H1 (cell line): Measurements from ENCODE around the gene OR8I2. TPM values are rescaled to one million over a fixed set of nuclear protein-coding genes. Genes with fewer than 3 reads are reported as not detected.

Source experiments
- CTCF ChIA-PET: fragments of 300-600 bp; sonication (Branson Sonifier 250); formaldehyde crosslinking; loops from one replicate; lab custom pipeline; 2021; ENCODE audit not compliant: partially characterized antibody; lab: Charles Lee
- POLR2A ChIA-PET: fragments of 300-600 bp; sonication (Branson Sonifier 250); formaldehyde crosslinking; loops from one replicate; lab custom pipeline; 2021; ENCODE audit warnings: inconsistent platforms; ENCODE audit not compliant: partially characterized antibody; lab: Charles Lee
- DNase-seq, 2 experiments: peaks; one replicate each; pipeline versions ENCODE4 v3.0.0 to v3.0.0-alpha.2; 2010 to 2022; ENCODE audit warnings: low spot score in 2 of 2, low read depth in 1 of 2, mixed read lengths in 1 of 2
- FAIRE-seq: peaks from 2 replicates; lab custom pipeline; 2011; peaks lifted over from hg19 to GRCh38; lab: Jason Lieb, UNC
- H2AFZ ChIP-seq: 2 replicates; pipeline ENCODE4 v1.8.1; 2012; ENCODE audit warnings: low read length, inconsistent platforms
- H2AK5ac ChIP-seq: 2 replicates; pipeline ENCODE4 v1.6.1; 2013; ENCODE audit warnings: low read depth, low read length
- H2BK120ac ChIP-seq: replicated peaks from 2 replicates; pipeline ENCODE3; 2013; ENCODE audit warnings: low read depth, low read length, inconsistent platforms
- H2BK12ac ChIP-seq: 2 replicates; pipeline ENCODE4 v1.6.1; 2013; ENCODE audit warnings: low read depth, low read length
- H2BK15ac ChIP-seq: 2 replicates; pipeline ENCODE4 v1.6.1; 2013; ENCODE audit warnings: low read length
- H2BK20ac ChIP-seq: 2 replicates; pipeline ENCODE4 v1.6.1; 2013; ENCODE audit warnings: low read length
- H2BK5ac ChIP-seq: 2 replicates; pipeline ENCODE4 v1.6.1; 2013; ENCODE audit warnings: low read depth, low read length
- H3K14ac ChIP-seq: 2 replicates; pipeline ENCODE4 v1.6.1; 2013; ENCODE audit warnings: inconsistent platforms; ENCODE audit not compliant: insufficient read length
- H3K18ac ChIP-seq: 2 replicates; pipeline ENCODE4 v1.6.1; 2013; ENCODE audit warnings: low read length; ENCODE audit errors: extremely low read depth
- H3K23ac ChIP-seq: 2 replicates; pipeline ENCODE4 v1.6.1; 2013; ENCODE audit warnings: inconsistent platforms; ENCODE audit not compliant: insufficient read length
- H3K23me2 ChIP-seq: 2 replicates; pipeline ENCODE4 v1.6.1; 2013; ENCODE audit warnings: low read depth, low read length
- H3K27ac ChIP-seq: 2 replicates; pipeline ENCODE4 v1.6.1; 2011; ENCODE audit warnings: low read depth, low read length, inconsistent platforms
- H3K27me3 ChIP-seq, 4 experiments: replicated peaks in 1 of 4; 1 replicate in 1 of 4; 2 replicates in 3 of 4; pipeline versions ENCODE4 v1.6.1 to v1.8.1; 2011 to 2013; ENCODE audit warnings: low read length in 3 of 4, mild to moderate bottlenecking in 3 of 4, inconsistent platforms in 2 of 4, mixed read lengths in 2 of 4, moderate library complexity in 1 of 4; ENCODE audit not compliant: control insufficient read depth in 3 of 4, insufficient read depth in 3 of 4; ENCODE audit errors: extremely low read depth in 1 of 4
- H3K36me3 ChIP-seq, 4 experiments: 2 replicates each; pipeline versions ENCODE4 v1.6.1 to v1.8.1; 2011 to 2013; ENCODE audit warnings: mild to moderate bottlenecking in 4 of 4, low read length in 3 of 4, moderate library complexity in 2 of 4, control low read depth in 1 of 4, inconsistent platforms in 1 of 4; ENCODE audit not compliant: insufficient read depth in 4 of 4, control insufficient read depth in 2 of 4
- H3K4ac ChIP-seq: replicated peaks from 2 replicates; pipeline ENCODE3; 2013; ENCODE audit warnings: low read length, low read depth, mixed read lengths, inconsistent platforms; ENCODE audit not compliant: insufficient read length
- H3K4me1 ChIP-seq, 4 experiments: replicated peaks in 1 of 4; 1 replicate in 1 of 4; 2 replicates in 3 of 4; pipeline versions ENCODE4 v1.6.1 to v1.8.1; 2011 to 2013; ENCODE audit warnings: low read length in 3 of 4, inconsistent platforms in 2 of 4, mixed read lengths in 1 of 4; ENCODE audit not compliant: insufficient read depth in 4 of 4, control insufficient read depth in 3 of 4
- H3K4me2 ChIP-seq, 2 experiments: 2 replicates each; pipeline versions ENCODE4 v1.6.1 to v1.8.1; 2011 to 2013; ENCODE audit warnings: low read depth in 2 of 2, low read length in 2 of 2, control low read depth in 1 of 2, inconsistent platforms in 1 of 2, mild to moderate bottlenecking in 1 of 2; ENCODE audit not compliant: insufficient read depth in 1 of 2
- H3K4me3 ChIP-seq, 4 experiments: fragments of 200-600, 300-600 bp in 1 of 4; sonication (generic), shearing (Covaris generic), sonication (Bioruptor Twin) in 1 of 4; 2 replicates each; pipeline versions ENCODE4 v1.5.1 to v1.8.1; 2011 to 2016; ENCODE audit warnings: low read length in 4 of 4, low read depth in 3 of 4, control low read depth in 2 of 4, inconsistent platforms in 2 of 4, mild to moderate bottlenecking in 2 of 4, mixed read lengths in 1 of 4, moderate library complexity in 1 of 4; ENCODE audit not compliant: insufficient read depth in 2 of 4; ENCODE audit errors: extremely low read depth in 1 of 4
- H3K56ac ChIP-seq: replicated peaks from 2 replicates; pipeline ENCODE3; 2013; ENCODE audit warnings: low read depth, mild to moderate bottlenecking, mixed read lengths, low read length, inconsistent platforms; ENCODE audit not compliant: insufficient read length
- H3K79me1 ChIP-seq: 2 replicates; pipeline ENCODE4 v1.6.1; 2013; ENCODE audit warnings: low read depth, low read length, control low read depth
- H3K79me2 ChIP-seq, 2 experiments: 2 replicates each; pipeline versions ENCODE4 v1.6.1 to v1.8.1; 2012 to 2013; ENCODE audit warnings: low read length in 2 of 2, mild to moderate bottlenecking in 2 of 2, inconsistent platforms in 1 of 2; ENCODE audit not compliant: insufficient read depth in 2 of 2, control insufficient read depth in 1 of 2
- H3K9ac ChIP-seq, 4 experiments: replicated peaks in 1 of 4; 1 replicate in 1 of 4; 2 replicates in 3 of 4; pipeline versions ENCODE4 v1.6.1 to v1.8.1; 2011 to 2013; ENCODE audit warnings: low read depth in 3 of 4, low read length in 3 of 4, control low read depth in 2 of 4, mild to moderate bottlenecking in 2 of 4, moderate library complexity in 2 of 4, inconsistent platforms in 1 of 4; ENCODE audit errors: extremely low read depth in 1 of 4
- H3K9me3 ChIP-seq, 2 experiments: 2 replicates each; pipeline versions ENCODE4 v1.6.1 to v1.8.1; 2012 to 2013; ENCODE audit warnings: mild to moderate bottlenecking in 2 of 2, moderate library complexity in 2 of 2, control low read depth in 1 of 2, inconsistent platforms in 1 of 2, low read depth in 1 of 2, low read length in 1 of 2, mixed read lengths in 1 of 2; ENCODE audit not compliant: insufficient read depth in 2 of 2
- H4K20me1 ChIP-seq, 2 experiments: replicated peaks in 1 of 2; 2 replicates each; pipeline versions ENCODE3 to v1.8.1; 2011 to 2013; ENCODE audit warnings: inconsistent platforms in 2 of 2, low read length in 2 of 2, mild to moderate bottlenecking in 1 of 2; ENCODE audit not compliant: insufficient read depth in 2 of 2, control insufficient read depth in 1 of 2
- H4K5ac ChIP-seq: 2 replicates; pipeline ENCODE4 v1.6.1; 2013; ENCODE audit warnings: low read length, low read depth, mixed read lengths, inconsistent platforms; ENCODE audit not compliant: insufficient read length
- H4K8ac ChIP-seq: 2 replicates; pipeline ENCODE4 v1.8.0; 2013; ENCODE audit warnings: mild to moderate bottlenecking, moderate library complexity, low read length, inconsistent platforms; ENCODE audit not compliant: insufficient read depth; ENCODE audit errors: extremely low read depth
- H4K91ac ChIP-seq: replicated peaks from 2 replicates; pipeline ENCODE3; 2013; ENCODE audit warnings: low read length, mixed read lengths, inconsistent platforms; ENCODE audit not compliant: insufficient read length
- BACH1 ChIP-seq: IDR thresholded peaks from 2 replicates; pipeline ENCODE4 v1.6.1; 2012; ENCODE audit warnings: low read length, improper control_type of control experiment
- CREB1 ChIP-seq: IDR thresholded peaks from 2 replicates; pipeline ENCODE4 v1.6.1; 2012; ENCODE audit warnings: inconsistent platforms
- CTCF ChIP-seq, 3 experiments: IDR thresholded peaks; 1 replicate in 2 of 3; 2 replicates in 1 of 3; pipeline versions ENCODE4 v1.5.1 to v1.6.1; 2011; ENCODE audit warnings: low read length in 3 of 3, mild to moderate bottlenecking in 3 of 3, inconsistent platforms in 2 of 3, low read depth in 1 of 3, moderate library complexity in 1 of 3; ENCODE audit not compliant: insufficient read depth in 1 of 3; ENCODE audit errors: control extremely low read depth in 1 of 3
- KDM5A ChIP-seq: fragments of 200-600 bp; IDR thresholded peaks from 2 replicates; pipeline ENCODE4 v1.7.1; 2012; ENCODE audit warnings: mild to moderate bottlenecking, low read length, inconsistent platforms, mixed read lengths
- WGBS, 2 experiments: shearing (Covaris generic) in 1 of 2; methylation state at CpG; one replicate each; pipeline versions ENCODE4 v1.1.6 to v1.1.7; 2013 to 2015; ENCODE audit warnings: low lambda C conversion rate in 2 of 2, mixed read lengths in 2 of 2, inconsistent platforms in 1 of 2, low coverage in 1 of 2, missing lambda C conversion rate in 1 of 2; ENCODE audit not compliant: insufficient replicate concordance in 2 of 2, insufficient coverage in 1 of 2, insufficient read length in 1 of 2; ENCODE audit errors: extremely low coverage in 1 of 2, missing lambda C conversion rate in 1 of 2; 5-methylcytosine and 5-hydroxymethylcytosine counted together
- polyA plus RNA-seq, 7 experiments: library from polyadenylated mRNA; depleted of rRNA in 3 of 7; stranded (reverse) in 5 of 7; unstranded in 2 of 7; fragments of >200 nt in 5 of 7; fragments of 200-250 nt in 2 of 7; gene quantifications; 1 replicate in 5 of 7; 2 replicates in 1 of 7; 4 replicates in 1 of 7; pipeline versions ENCODE4 v1.2.1 to v1.2.3, GENCODE V29; 2011 to 2013; ENCODE audit warnings: missing spikeins in 2 of 7, mixed read lengths in 2 of 7
- total RNA-seq: library from RNA; stranded (reverse); fragmentation: NEBNext Ultra II Directional; extraction: Animal tissue kit (Norgen Biotek cat#: 25700); gene quantifications from 2 replicates; pipeline ENCODE4 v1.2.1, GENCODE V29; 2021

Gene OR8I2
- total and polyA plus RNA-seq, 2 of the 8 experiments (the other 6 are each of a cell fraction or from before 2014, with no cell fraction given): not detected

- H4K20me1 ChIP-seq: no peaks in the 10 kb centered on the region
- H2BK120ac ChIP-seq: no peak overlapping the region
- H3K36me3 ChIP-seq: no peaks in the 10 kb centered on the region
- no peak overlapping the region for H2BK20ac ChIP-seq
- H3K4me2 ChIP-seq: no peak overlapping the region
- H4K91ac ChIP-seq: no peak overlapping the region
- H3K4me1 ChIP-seq: no peaks in the 10 kb centered on the region
- no peak for TF ChIP-seq KDM5A
- no peak for TF ChIP-seq BACH1
- TF ChIP-seq CREB1: no peak
- TF ChIP-seq CTCF (IDR thresholded peaks at IDR 0.05; ENCODE audit: control extremely low read depth in 1 of 3, insufficient read depth in 1 of 3, low read depth in 1 of 3, low read length in 3 of 3): no peak
- no peak overlapping the region for H2BK5ac ChIP-seq
- no peaks in the 10 kb centered on the region for H3K79me1 ChIP-seq
- H3K23ac ChIP-seq: no peak overlapping the region
- FAIRE-seq: no peak
- no peaks in the 10 kb centered on the region for H3K79me2 ChIP-seq
- CTCF ChIA-PET: interaction anchor here (0.7 kb wide), 1 partner anchor 222 kb away, joined by 3 read pairs; no protein-coding TSS in a partner anchor
- no peak overlapping the region for H3K14ac ChIP-seq
- no peak overlapping the region for H4K5ac ChIP-seq
- no peak overlapping the region for H3K18ac ChIP-seq
- no peak overlapping the region for H3K4ac ChIP-seq
- no peaks in the 10 kb centered on the region for H3K27me3 ChIP-seq
- H2AK5ac ChIP-seq: no peak overlapping the region
- H3K27ac ChIP-seq: no peak overlapping the region
- no peak overlapping the region for H2BK15ac ChIP-seq
- POLR2A ChIA-PET: no interaction called here
- no peak overlapping the region for H2AFZ ChIP-seq
- H4K8ac ChIP-seq: no peak overlapping the region
- H3K56ac ChIP-seq: no peak overlapping the region
- no peak overlapping the region for H2BK12ac ChIP-seq
- no peak overlapping the region for H3K4me3 ChIP-seq
- WGBS, 2 experiments: 91% methylated on average over 2 of the region's 2 CpGs; no CpG with 5 or more reads in 1 of the 2 experiments
- no peak for DNase-seq
- H3K9ac ChIP-seq: no peak overlapping the region
- no peaks in the 10 kb centered on the region for H3K23me2 ChIP-seq
- H3K9me3 ChIP-seq: no peaks in the 10 kb centered on the region
Observed at GRCh38 chr11:56066980-56067379, 26.1 kb upstream of the OR8I2 start.
